Stomach smooth muscle (tissue), 2 donors: ENCODE measurements around the gene IL17REL.

ENCODE experiments used
- H3K27ac ChIP-seq: one replicate; pipeline ENCODE4 v1.7.0; 2013; ENCODE audit warnings: mild to moderate bottlenecking, low read length, inconsistent platforms
- H3K27me3 ChIP-seq, 2 donors: one replicate each; pipeline ENCODE4 v1.7.0; 2013; ENCODE audit warnings: low read length in 2 of 2; ENCODE audit not compliant: insufficient read depth in 2 of 2, control insufficient read depth in 1 of 2
- H3K36me3 ChIP-seq, 2 donors: one replicate each; pipeline ENCODE4 v1.7.0; 2013; ENCODE audit warnings: low read length in 2 of 2; ENCODE audit not compliant: control insufficient read depth in 2 of 2, insufficient read depth in 2 of 2
- H3K4me1 ChIP-seq: one replicate; pipeline ENCODE4 v1.7.0; 2013; ENCODE audit warnings: low read length; ENCODE audit not compliant: control insufficient read depth, insufficient read depth
- H3K4me3 ChIP-seq, 2 donors: one replicate each; pipeline ENCODE4 v1.7.0; 2013; ENCODE audit warnings: low read length in 2 of 2
- H3K9ac ChIP-seq, 2 donors: one replicate each; pipeline ENCODE4 v1.7.0; 2013; ENCODE audit warnings: low read length in 2 of 2, mild to moderate bottlenecking in 1 of 2
- H3K9me3 ChIP-seq, 2 donors: one replicate each; pipeline ENCODE4 v1.7.0; 2013; ENCODE audit warnings: low read length in 2 of 2; ENCODE audit not compliant: control insufficient read depth in 2 of 2
- donor health status: healthy.
- donor health status: Pancreatic carcinoma.

IL17REL gene

DNA sequence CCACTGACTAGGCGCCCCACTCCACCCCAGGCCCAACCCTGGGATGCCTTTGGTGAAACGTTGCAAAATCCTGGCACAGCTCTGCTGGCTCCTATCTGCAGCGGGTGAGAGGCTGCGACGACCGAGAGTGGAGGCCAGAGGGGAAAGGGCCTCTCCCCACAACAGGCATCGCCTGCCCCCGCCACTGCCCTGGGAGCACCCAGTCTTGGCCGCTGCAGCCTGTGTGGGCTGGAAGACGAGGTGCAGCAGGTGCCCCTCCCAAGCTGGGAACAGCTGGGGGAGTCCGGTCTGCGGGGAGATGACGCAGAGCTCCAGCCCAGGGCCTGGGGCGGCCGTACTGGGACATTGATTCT is 56.2 kb downstream of the IL17REL start:
- no peaks in the 10 kb centered on the region for H3K27me3 ChIP-seq
- no peak overlapping the region for H3K9ac ChIP-seq
- H3K4me1 ChIP-seq, result peaks cover 29% of the 10 kb centered on the region
- no peak overlapping the region for H3K4me3 ChIP-seq
- H3K27ac ChIP-seq, result no peak overlapping the region
- no peaks in the 10 kb centered on the region for H3K36me3 ChIP-seq
- no peaks in the 10 kb centered on the region for H3K9me3 ChIP-seq

GRCh38 chr22:49955581-49956417 is 56.8 kb downstream of the IL17REL start:
- H3K36me3 ChIP-seq, result no peaks in the 10 kb centered on the region
- H3K4me1 ChIP-seq, result peaks cover 27% of the 10 kb centered on the region
- H3K27ac ChIP-seq, result no peak overlapping the region

DNA sequence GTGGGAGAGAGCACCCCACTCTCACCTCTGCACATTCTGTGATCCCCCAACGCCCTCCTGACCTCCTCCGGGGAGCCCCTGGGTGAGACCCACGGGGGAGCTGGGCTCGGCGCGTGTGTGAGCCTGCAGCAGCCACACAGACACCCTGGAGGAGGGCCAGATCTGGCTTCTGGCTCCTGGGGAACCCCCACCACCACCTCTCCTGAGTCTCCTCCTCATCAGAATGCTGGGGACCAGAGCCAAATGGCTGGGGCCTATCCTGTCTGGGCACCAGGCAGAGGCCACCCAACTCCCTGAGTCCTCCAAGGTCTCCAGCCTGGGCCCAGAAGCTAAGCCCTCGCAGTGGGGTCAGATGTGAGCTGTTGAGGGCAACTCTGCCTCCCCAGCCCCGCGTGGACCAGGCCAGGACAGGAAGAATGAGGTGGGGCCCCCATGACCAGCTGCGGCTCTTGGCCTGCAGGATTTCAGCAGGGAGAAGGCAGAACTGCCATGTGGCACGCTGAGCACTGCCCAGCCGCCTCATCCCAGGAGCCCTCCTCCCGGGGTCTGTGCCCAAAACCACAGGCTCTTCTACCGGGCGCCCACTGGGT is 57.5 kb downstream of the IL17REL start:
- H3K4me1 ChIP-seq, result peaks cover 27% of the 10 kb centered on the region
- no peaks in the 10 kb centered on the region for H3K27me3 ChIP-seq
- H3K4me3 ChIP-seq, result no peak overlapping the region
- H3K9ac ChIP-seq, result no peak overlapping the region
- no peaks in the 10 kb centered on the region for H3K9me3 ChIP-seq
- no peaks in the 10 kb centered on the region for H3K36me3 ChIP-seq
- H3K27ac ChIP-seq, result no peak overlapping the region

More at GRCh38 chr22:49955581-49956417, 56.8 kb downstream of the IL17REL start:
- H3K27me3 ChIP-seq, result no peaks in the 10 kb centered on the region
- H3K4me3 ChIP-seq, result no peak overlapping the region
- no peaks in the 10 kb centered on the region for H3K9me3 ChIP-seq
- H3K9ac ChIP-seq, result no peak overlapping the region

DNA sequence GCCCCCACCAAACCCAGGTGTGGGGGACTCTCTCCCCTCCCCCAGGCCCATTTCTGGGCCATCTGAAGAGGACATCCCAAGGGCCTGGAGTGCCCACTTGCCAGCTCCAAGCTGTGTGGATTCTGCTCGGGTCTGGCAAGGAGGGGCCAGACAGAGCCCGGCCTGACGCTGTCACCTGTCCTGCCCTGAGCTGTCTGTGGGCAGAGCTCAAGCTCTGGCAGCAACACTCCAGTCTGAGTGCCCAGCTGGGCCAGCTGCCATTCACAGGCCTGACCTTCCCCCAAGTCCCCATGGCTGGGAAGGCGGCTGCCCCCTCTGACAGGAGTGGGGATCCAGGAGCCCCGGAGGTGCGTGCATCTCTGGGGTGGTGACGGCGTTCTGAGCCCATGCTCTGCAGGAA is 58.2 kb downstream of the IL17REL start:
- H3K27ac ChIP-seq, result no peak overlapping the region
- peaks cover 20% of the 10 kb centered on the region for H3K4me1 ChIP-seq
- H3K9ac ChIP-seq, result no peak overlapping the region
- no peaks in the 10 kb centered on the region for H3K27me3 ChIP-seq
- no peaks in the 10 kb centered on the region for H3K36me3 ChIP-seq
- no peaks in the 10 kb centered on the region for H3K9me3 ChIP-seq
- H3K4me3 ChIP-seq, result no peak overlapping the region

GRCh38 chr22:49953680-49954344 is 58.8 kb downstream of the IL17REL start:
- Histone ChIP-seq H3K27me3 (no peaks in the 10 kb centered on the region), H3K36me3 (no peaks in the 10 kb centered on the region), H3K4me1 (peaks cover 18% of the 10 kb centered on the region), H3K4me3 (no peak overlapping the region), H3K9me3 (no peaks in the 10 kb centered on the region), H3K27ac (peak overlapping the region; percentile 31), H3K9ac (no peak overlapping the region)

GRCh38 chr22:49953027-49953679 is 59.4 kb downstream of the IL17REL start:
- Histone ChIP-seq H3K4me3 (no peak overlapping the region), H3K36me3 (no peaks in the 10 kb centered on the region), H3K9me3 (no peaks in the 10 kb centered on the region), H3K4me1 (peaks cover 18% of the 10 kb centered on the region), H3K27me3 (no peaks in the 10 kb centered on the region), H3K9ac (no peak overlapping the region), H3K27ac (no peak overlapping the region)

- Histone ChIP-seq H3K4me1 (peaks cover 18% of the 10 kb centered on the region), H3K9me3 (no peaks in the 10 kb centered on the region), H3K4me3 (no peak overlapping the region), H3K36me3 (no peaks in the 10 kb centered on the region), H3K27me3 (no peaks in the 10 kb centered on the region), H3K27ac (no peak overlapping the region), H3K9ac (no peak overlapping the region)
These were observed 60.3 kb downstream of the IL17REL start for GRCh38 chr22:49951986-49952896.

- H3K9me3 ChIP-seq, result no peaks in the 10 kb centered on the region
- H3K27ac ChIP-seq, result no peak overlapping the region
- no peaks in the 10 kb centered on the region for H3K27me3 ChIP-seq
- H3K4me3 ChIP-seq, result no peak overlapping the region
- H3K9ac ChIP-seq, result no peak overlapping the region
- peaks cover 18% of the 10 kb centered on the region for H3K4me1 ChIP-seq
- H3K36me3 ChIP-seq, result no peaks in the 10 kb centered on the region
These were observed 60.9 kb downstream of the IL17REL start for GRCh38 chr22:49951678-49951985.

- peaks cover 18% of the 10 kb centered on the region for H3K4me1 ChIP-seq
- H3K27ac ChIP-seq, result no peak overlapping the region
- no peaks in the 10 kb centered on the region for H3K27me3 ChIP-seq
- H3K9me3 ChIP-seq, result no peaks in the 10 kb centered on the region
- no peak overlapping the region for H3K9ac ChIP-seq
- H3K36me3 ChIP-seq, result no peaks in the 10 kb centered on the region
- no peak overlapping the region for H3K4me3 ChIP-seq
These were observed 61.4 kb downstream of the IL17REL start for GRCh38 chr22:49951000-49951677.
